Fibroblast of lung (primary cell): ENCODE data around the gene SEPHS1. TPM values are rescaled to one million over a fixed set of nuclear protein-coding genes. Genes with fewer than 3 reads are reported as not detected.

Experiments used
- DNase-seq, 2 donors: peaks; one replicate each; pipeline versions ENCODE4 v3.0.0 to v3.0.0-alpha.2; 2010; ENCODE audit warnings: low read depth in 2 of 2
- H2AFZ ChIP-seq: 2 replicates; pipeline ENCODE4 v1.5.1; 2012; ENCODE audit warnings: low read length, control low read depth, inconsistent platforms
- H3K27ac ChIP-seq: 2 replicates; pipeline ENCODE4 v1.5.1; 2011; ENCODE audit warnings: low read length, control low read depth; ENCODE audit not compliant: insufficient read depth
- H3K27me3 ChIP-seq: 2 replicates; pipeline ENCODE4 v1.5.1; 2011; ENCODE audit warnings: mild to moderate bottlenecking, low read length; ENCODE audit not compliant: control insufficient read depth, insufficient read depth
- H3K36me3 ChIP-seq: 2 replicates; pipeline ENCODE4 v1.5.1; 2011; ENCODE audit warnings: low read length; ENCODE audit not compliant: control insufficient read depth, insufficient read depth
- H3K4me1 ChIP-seq: 2 replicates; pipeline ENCODE4 v1.5.1; 2011; ENCODE audit warnings: low read length; ENCODE audit not compliant: control insufficient read depth, insufficient read depth; ENCODE audit errors: extremely low read depth
- H3K4me2 ChIP-seq: 2 replicates; pipeline ENCODE4 v1.5.1; 2011; ENCODE audit warnings: low read length, control low read depth; ENCODE audit not compliant: insufficient read depth; ENCODE audit errors: extremely low read depth
- H3K4me3 ChIP-seq, 4 experiments: fragments of 200-600 bp in 1 of 4; sonication (generic) in 1 of 4; replicated peaks in 1 of 4; 2 replicates each; pipeline ENCODE4 v1.5.1; 2011 to 2016; ENCODE audit warnings: low read length in 4 of 4, low read depth in 3 of 4, mild to moderate bottlenecking in 3 of 4, control low read depth in 2 of 4, inconsistent platforms in 1 of 4, mixed read lengths in 1 of 4; ENCODE audit not compliant: insufficient read depth in 1 of 4; ENCODE audit errors: control extremely low read depth in 1 of 4
- H3K79me2 ChIP-seq: 2 replicates; pipeline ENCODE4 v1.5.1; 2012; ENCODE audit warnings: mild to moderate bottlenecking, low read length, inconsistent platforms; ENCODE audit not compliant: control insufficient read depth, insufficient read depth
- H3K9ac ChIP-seq: 2 replicates; pipeline ENCODE4 v1.5.1; 2011; ENCODE audit warnings: mild to moderate bottlenecking, low read length, control low read depth; ENCODE audit not compliant: insufficient read depth
- H3K9me3 ChIP-seq: 2 replicates; pipeline ENCODE4 v1.5.1; 2012; ENCODE audit warnings: low read depth, low read length; ENCODE audit not compliant: control insufficient read depth, insufficient read depth
- H4K20me1 ChIP-seq: 2 replicates; pipeline ENCODE4 v1.5.1; 2011; ENCODE audit warnings: low read length; ENCODE audit not compliant: control insufficient read depth, insufficient read depth; ENCODE audit errors: extremely low read depth
- EZH2 ChIP-seq: IDR thresholded peaks from 2 replicates; pipeline ENCODE4 v1.5.1; 2012; ENCODE audit warnings: low read length, control low read depth, mild to moderate bottlenecking; ENCODE audit errors: missing control alignments
- polyA plus RNA-seq, 2 donors: library from polyadenylated mRNA; depleted of rRNA in 1 of 2; stranded (reverse) in 1 of 2; unstranded in 1 of 2; fragments of >200 nt; gene quantifications; 2 replicates each; pipeline ENCODE4 v1.2.1, GENCODE V29; 2011 to 2012; ENCODE audit warnings: missing spikeins in 1 of 2
- total RNA-seq: library from RNA; depleted of rRNA; stranded (reverse); fragments of >200 nt; gene quantifications from 2 replicates; pipeline ENCODE4 v1.2.1, GENCODE V29; 2014
- TF ChIP-seq, protein P1 (sequence below), 2 donors: IDR thresholded peaks in 1 of 2; conservative IDR thresholded peaks in 1 of 2; 1 replicate in 1 of 2; 2 replicates in 1 of 2; pipeline ENCODE4 v1.5.1; 2011 to 2012; ENCODE audit warnings: low read length in 2 of 2, control low read depth in 1 of 2, inconsistent platforms in 1 of 2, low read depth in 1 of 2, mild to moderate bottlenecking in 1 of 2

SEPHS1 gene
- total and polyA plus RNA-seq, 2 donors (not counting 1 experiment from before 2014, with no cell fraction given), result 27.4 to 50.6 TPM

GRCh38 chr10:13376746-13377145 is 28.7 kb upstream of the SEPHS1 start:
- no peak overlapping the region for H3K9ac ChIP-seq
- peaks cover 4% of the 10 kb centered on the region for H3K27me3 ChIP-seq
- no peak overlapping the region for H3K4me2 ChIP-seq
- H3K4me1 ChIP-seq, result no peaks in the 10 kb centered on the region
- no peaks in the 10 kb centered on the region for H3K9me3 ChIP-seq
- no peak overlapping the region for H3K4me3 ChIP-seq
- no peak overlapping the region for H3K27ac ChIP-seq
- no peaks in the 10 kb centered on the region for H3K36me3 ChIP-seq
- no peaks in the 10 kb centered on the region for H3K79me2 ChIP-seq
- no peak for DNase-seq
- no peaks in the 10 kb centered on the region for H4K20me1 ChIP-seq
- H2AFZ ChIP-seq, result no peak overlapping the region
- TF ChIP-seq, protein P1, sequence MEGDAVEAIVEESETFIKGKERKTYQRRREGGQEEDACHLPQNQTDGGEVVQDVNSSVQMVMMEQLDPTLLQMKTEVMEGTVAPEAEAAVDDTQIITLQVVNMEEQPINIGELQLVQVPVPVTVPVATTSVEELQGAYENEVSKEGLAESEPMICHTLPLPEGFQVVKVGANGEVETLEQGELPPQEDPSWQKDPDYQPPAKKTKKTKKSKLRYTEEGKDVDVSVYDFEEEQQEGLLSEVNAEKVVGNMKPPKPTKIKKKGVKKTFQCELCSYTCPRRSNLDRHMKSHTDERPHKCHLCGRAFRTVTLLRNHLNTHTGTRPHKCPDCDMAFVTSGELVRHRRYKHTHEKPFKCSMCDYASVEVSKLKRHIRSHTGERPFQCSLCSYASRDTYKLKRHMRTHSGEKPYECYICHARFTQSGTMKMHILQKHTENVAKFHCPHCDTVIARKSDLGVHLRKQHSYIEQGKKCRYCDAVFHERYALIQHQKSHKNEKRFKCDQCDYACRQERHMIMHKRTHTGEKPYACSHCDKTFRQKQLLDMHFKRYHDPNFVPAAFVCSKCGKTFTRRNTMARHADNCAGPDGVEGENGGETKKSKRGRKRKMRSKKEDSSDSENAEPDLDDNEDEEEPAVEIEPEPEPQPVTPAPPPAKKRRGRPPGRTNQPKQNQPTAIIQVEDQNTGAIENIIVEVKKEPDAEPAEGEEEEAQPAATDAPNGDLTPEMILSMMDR (conservative IDR thresholded peaks at IDR 0.05 in 1 of 2, IDR thresholded peaks at IDR 0.05 in 1 of 2; ENCODE audit: low read depth in 1 of 2, low read length in 2 of 2), result no peak
- no peak for TF ChIP-seq EZH2

- Histone ChIP-seq H4K20me1 (no peaks in the 10 kb centered on the region), H3K27ac (no peak overlapping the region), H3K4me3 (no peak overlapping the region), H3K27me3 (peaks cover 4% of the 10 kb centered on the region), H3K9me3 (no peaks in the 10 kb centered on the region), H3K36me3 (no peaks in the 10 kb centered on the region), H3K79me2 (no peaks in the 10 kb centered on the region), H3K4me2 (no peak overlapping the region), H3K9ac (no peak overlapping the region), H2AFZ (no peak overlapping the region), H3K4me1 (no peaks in the 10 kb centered on the region)
- TF ChIP-seq, protein P1 (conservative IDR thresholded peaks at IDR 0.05 in 1 of 2, IDR thresholded peaks at IDR 0.05 in 1 of 2; ENCODE audit: low read depth in 1 of 2, low read length in 2 of 2), result no peak
- no peak for TF ChIP-seq EZH2
- no peak for DNase-seq
Measured at GRCh38 chr10:13376297-13376696, 28.2 kb upstream of the SEPHS1 start.

DNA sequence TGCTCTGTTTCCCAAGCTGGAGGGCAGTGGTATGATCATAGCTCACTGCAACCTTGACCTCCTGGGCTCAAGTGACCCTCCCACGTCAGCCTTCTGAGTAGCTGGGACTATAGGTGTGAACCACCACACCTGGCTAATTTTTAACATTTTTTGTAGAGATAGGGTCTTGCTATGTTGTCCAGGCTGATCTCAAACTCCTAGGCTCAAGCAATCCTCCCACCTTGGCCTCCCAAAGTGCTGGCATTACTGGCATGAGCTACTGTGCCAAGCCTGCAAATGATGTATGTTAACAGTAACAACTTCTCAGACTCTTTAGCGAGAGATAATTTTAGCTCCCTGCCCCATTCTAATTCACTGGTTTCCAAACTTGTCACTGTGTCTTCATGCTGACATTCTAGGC is 27.7 kb upstream of the SEPHS1 start:
- Histone ChIP-seq H3K79me2 (no peaks in the 10 kb centered on the region), H3K27ac (no peak overlapping the region), H3K9ac (no peak overlapping the region), H3K9me3 (no peaks in the 10 kb centered on the region), H3K4me2 (no peak overlapping the region), H3K4me3 (no peak overlapping the region), H3K27me3 (peaks cover 4% of the 10 kb centered on the region), H3K4me1 (no peaks in the 10 kb centered on the region), H4K20me1 (no peaks in the 10 kb centered on the region), H3K36me3 (no peaks in the 10 kb centered on the region), H2AFZ (no peak overlapping the region)
- no peak for DNase-seq
- TF ChIP-seq, protein P1 (conservative IDR thresholded peaks at IDR 0.05 in 1 of 2, IDR thresholded peaks at IDR 0.05 in 1 of 2; ENCODE audit: low read depth in 1 of 2, low read length in 2 of 2), result no peak
